Nucleus accumbens (tissue), 56 donors: ENCODE results near the gene HOXA7.
A peak's percentile ranks its signal among the peaks of the same experiment; 100 is the strongest.

Source experiments
- DNase-seq, 56 donors: peaks; one replicate each; lab custom pipeline; 2025; lab: John Stamatoyannopoulos, UW

Gene HOXA7

GRCh38 chr7:27156508-27156898 is at the start of gene HOXA7:
HOXA7 (minus strand) TSS chr7:27156675; CDS start chr7:27156545, 130 bp downstream.
- DNase-seq, result no peak

- DNase-seq, result no peak
Observed at GRCh38 chr7:27205325-27206280, 49.1 kb upstream of the HOXA7 start.

GRCh38 chr7:27204851-27205322 is 48.4 kb upstream of the HOXA7 start:
- no peak for DNase-seq

GRCh38 chr7:27203964-27204594 is 47.6 kb upstream of the HOXA7 start:
- no peak for DNase-seq

- no peak for DNase-seq
Observed at GRCh38 chr7:27203365-27203953, 47.0 kb upstream of the HOXA7 start.

- no peak for DNase-seq
Observed at GRCh38 chr7:27202862-27203134, 46.3 kb upstream of the HOXA7 start.

GRCh38 chr7:27202018-27202861 is 45.8 kb upstream of the HOXA7 start:
- no peak for DNase-seq

- no peak for DNase-seq
Observed at GRCh38 chr7:27201580-27202017, 45.1 kb upstream of the HOXA7 start.

GRCh38 chr7:27200761-27201579 is 44.5 kb upstream of the HOXA7 start:
- no peak for DNase-seq

GRCh38 chr7:27199849-27200760 is 43.6 kb upstream of the HOXA7 start, which contains the start of gene HOXA13:
HOXA13 (minus strand) TSS chr7:27200091; CDS start chr7:27200077, 14 bp downstream.
- DNase-seq, result no peak

GRCh38 chr7:27198871-27199801 is 42.7 kb upstream of the HOXA7 start:
- DNase-seq, result no peak

- DNase-seq, result no peak
Observed at GRCh38 chr7:27198138-27198841, 41.8 kb upstream of the HOXA7 start.

- no peak for DNase-seq
Observed at GRCh38 chr7:27197137-27198042, 40.9 kb upstream of the HOXA7 start.

GRCh38 chr7:27196287-27196767 is 39.9 kb upstream of the HOXA7 start:
- DNase-seq, result peak in 49 of 56 donors; percentile 2 to 89 (median 50)

- no peak for DNase-seq
Observed at GRCh38 chr7:27194686-27195379, 38.4 kb upstream of the HOXA7 start.
